K562 (cell line): ENCODE measurements around the gene OBSCN. TPM values are rescaled to one million over a fixed set of nuclear protein-coding genes. Genes with fewer than 3 reads are reported as not detected.

Experiments
- ATAC-seq: fragments of 200-7000 bp; cut with Tn5 transposase; 3 replicates; pipeline ENCODE4 v1.9.1; 2020; ENCODE audit warnings: moderate library complexity
- BruUV-seq: library from RNA; stranded (reverse); fragments of 400-500 nt; replicated peaks from 2 replicates; lab custom pipeline; 2021; lab: Mats Ljungman, UMichigan
- CTCF ChIA-PET: fragments of 300-600 bp; formaldehyde crosslinking; extraction: SDS; loops from one replicate; lab custom pipeline; 2021; ENCODE audit warnings: low intra/inter-chr PET ratio; lab: Yijun Ruan, JAX
- POLR2A ChIA-PET: fragments of 300-600, 350-650 bp; sonication (Branson Sonifier 250); formaldehyde crosslinking; extraction: SDS; loops from one replicate; lab custom pipeline; 2021; ENCODE audit warnings: antibody characterized with exemption, inconsistent platforms; lab: Yijun Ruan, JAX
- DNase-seq, 4 experiments: peaks; one replicate each; pipeline versions ENCODE4 v3.0.0 to v3.0.0-alpha.2; 2011 to 2018; ENCODE audit warnings: low spot score in 3 of 4, mixed read lengths in 3 of 4; ENCODE audit errors: extremely low read depth in 1 of 4
- FAIRE-seq: peaks from 2 replicates; lab custom pipeline; 2011; peaks lifted over from hg19 to GRCh38; lab: Jason Lieb, UNC
- H2AFZ ChIP-seq: 2 replicates; pipeline ENCODE4 v1.6.0; 2011; ENCODE audit warnings: low read depth, low read length, control low read depth, inconsistent platforms
- H3K27ac ChIP-seq: fragments of 200-600 bp; 3 replicates; pipeline ENCODE4 v1.8.0; 2011; ENCODE audit warnings: low read depth, mild to moderate bottlenecking, control low read depth, inconsistent platforms, low read length, moderate library complexity, mixed read lengths; ENCODE audit errors: extremely low read depth
- H3K27me3 ChIP-seq, 2 experiments: fragments of 300-600 bp in 1 of 2; 2 replicates in 1 of 2; 3 replicates in 1 of 2; pipeline versions ENCODE4 v1.6.0 to v1.8.0; 2011; ENCODE audit warnings: inconsistent platforms in 2 of 2, low read length in 2 of 2, mild to moderate bottlenecking in 1 of 2, mixed read lengths in 1 of 2, moderate library complexity in 1 of 2; ENCODE audit not compliant: control insufficient read depth in 2 of 2, insufficient read depth in 2 of 2
- H3K36me3 ChIP-seq: fragments of 300-600 bp; 3 replicates; pipeline ENCODE4 v1.8.0; 2011; ENCODE audit warnings: mild to moderate bottlenecking, low read length, inconsistent platforms; ENCODE audit not compliant: control insufficient read depth, insufficient read depth
- H3K4me1 ChIP-seq, 2 experiments: fragments of 200-600 bp in 1 of 2; replicated peaks in 1 of 2; 2 replicates in 1 of 2; 3 replicates in 1 of 2; pipeline versions ENCODE4 v1.5.1 to v1.8.0; 2011; ENCODE audit warnings: inconsistent platforms in 2 of 2, low read length in 2 of 2, mild to moderate bottlenecking in 1 of 2, mixed read lengths in 1 of 2, moderate library complexity in 1 of 2; ENCODE audit not compliant: control insufficient read depth in 2 of 2, insufficient read depth in 2 of 2
- H3K4me2 ChIP-seq: 2 replicates; pipeline ENCODE4 v1.6.1; 2011; ENCODE audit warnings: low read length, control low read depth, inconsistent platforms, mixed read lengths; ENCODE audit not compliant: insufficient read depth
- H3K4me3 ChIP-seq: fragments of 200-600 bp; sonication (generic), shearing (Covaris generic); 2 replicates; pipeline ENCODE4 v1.5.1; 2016; ENCODE audit warnings: control low read depth, inconsistent platforms
- H3K79me2 ChIP-seq: fragments of 200-600 bp; 3 replicates; pipeline ENCODE4 v1.8.0; 2011; ENCODE audit warnings: low read length, inconsistent platforms; ENCODE audit not compliant: control insufficient read depth, insufficient read depth
- H3K9ac ChIP-seq, 2 experiments: 2 replicates each; pipeline versions ENCODE4 v1.6.0 to v1.6.1; 2011; ENCODE audit warnings: low read depth in 2 of 2, low read length in 2 of 2, control low read depth in 1 of 2, inconsistent platforms in 1 of 2, mild to moderate bottlenecking in 1 of 2, mixed read lengths in 1 of 2; ENCODE audit not compliant: insufficient read depth in 1 of 2
- H3K9me1 ChIP-seq: one replicate; pipeline ENCODE4 v1.6.0; 2011; ENCODE audit warnings: inconsistent platforms, mild to moderate bottlenecking, low read length, moderate library complexity; ENCODE audit not compliant: control insufficient read depth, insufficient read depth
- H3K9me3 ChIP-seq: replicated peaks from 2 replicates; pipeline ENCODE4 v1.5.1; 2011; ENCODE audit warnings: low read depth, low read length, inconsistent platforms; ENCODE audit not compliant: control insufficient read depth, insufficient read depth
- H4K20me1 ChIP-seq: replicated peaks from 2 replicates; pipeline ENCODE4 v1.6.1; 2011; ENCODE audit warnings: low read length, inconsistent platforms, mixed read lengths; ENCODE audit not compliant: control insufficient read depth, insufficient read depth
- NFIC ChIP-seq: fragments of 450-650 bp; IDR thresholded peaks from 2 replicates; pipeline ENCODE4 v1.6.1; 2017; ENCODE audit warnings: mild to moderate bottlenecking, inconsistent platforms
- WGBS: fragments of 100-300 bp; shearing (Covaris generic); methylation state at CpG from one replicate; pipeline ENCODE4 v1.1.6; 2016; ENCODE audit warnings: low coverage, mixed read lengths; ENCODE audit not compliant: insufficient coverage; ENCODE audit errors: missing lambda C conversion rate; 5-methylcytosine and 5-hydroxymethylcytosine counted together
- in situ Hi-C: fragments of 300-500 bp; cut with MboI; formaldehyde crosslinking; loops from 4 replicates; pipeline ENCODE4 v1.15.0; 2018; ENCODE audit warnings: inconsistent platforms, mixed read lengths
- intact Hi-C: fragments of 100-400 bp; cut with micrococcal nuclease; formaldehyde crosslinking; loops from 2 replicates; pipeline ENCODE4 v1.14.2; 2022
- polyA plus RNA-seq, 8 experiments: library from polyadenylated mRNA; depleted of rRNA in 4 of 8; stranded (reverse) in 5 of 8; unstranded in 3 of 8; fragments of >200 nt; fragmentation: Nextera tagmentation in 2 of 8; fragmentation: Illumina TruSeq in 1 of 8; extraction: Ambion mirVana in 2 of 8; extraction: Trizol in 1 of 8; gene quantifications; 2 replicates each; pipeline versions ENCODE4 v1.2.1 to v1.2.3, GENCODE V29; 2011 to 2014; ENCODE audit warnings: inconsistent platforms in 1 of 8, missing spikeins in 1 of 8
- total RNA-seq, 7 experiments: library from RNA; depleted of rRNA in 6 of 7; stranded (reverse); fragments of >200 nt in 6 of 7; fragmentation: Illumina TruSeq in 2 of 7; extraction: Trizol in 2 of 7; gene quantifications; 2 replicates each; pipeline versions ENCODE4 v1.2.1 to v1.2.3, GENCODE V29; 2011 to 2021; ENCODE audit warnings: low replicate concordance in 1 of 7
- TF ChIP-seq, protein P1 (sequence below): fragments of 200-800 bp; sonication (Bioruptor generic); IDR thresholded peaks from 2 replicates; pipeline ENCODE4 v1.6.1; 2017; ENCODE audit warnings: missing genetic modification characterization, missing compliant biosample characterization

OBSCN gene
- total and polyA plus RNA-seq, 9 of the 15 experiments (the other 6 are each of a cell fraction or from before 2014, with no cell fraction given), result 0.18 to 19.7 (median 3.6) TPM

DNA sequence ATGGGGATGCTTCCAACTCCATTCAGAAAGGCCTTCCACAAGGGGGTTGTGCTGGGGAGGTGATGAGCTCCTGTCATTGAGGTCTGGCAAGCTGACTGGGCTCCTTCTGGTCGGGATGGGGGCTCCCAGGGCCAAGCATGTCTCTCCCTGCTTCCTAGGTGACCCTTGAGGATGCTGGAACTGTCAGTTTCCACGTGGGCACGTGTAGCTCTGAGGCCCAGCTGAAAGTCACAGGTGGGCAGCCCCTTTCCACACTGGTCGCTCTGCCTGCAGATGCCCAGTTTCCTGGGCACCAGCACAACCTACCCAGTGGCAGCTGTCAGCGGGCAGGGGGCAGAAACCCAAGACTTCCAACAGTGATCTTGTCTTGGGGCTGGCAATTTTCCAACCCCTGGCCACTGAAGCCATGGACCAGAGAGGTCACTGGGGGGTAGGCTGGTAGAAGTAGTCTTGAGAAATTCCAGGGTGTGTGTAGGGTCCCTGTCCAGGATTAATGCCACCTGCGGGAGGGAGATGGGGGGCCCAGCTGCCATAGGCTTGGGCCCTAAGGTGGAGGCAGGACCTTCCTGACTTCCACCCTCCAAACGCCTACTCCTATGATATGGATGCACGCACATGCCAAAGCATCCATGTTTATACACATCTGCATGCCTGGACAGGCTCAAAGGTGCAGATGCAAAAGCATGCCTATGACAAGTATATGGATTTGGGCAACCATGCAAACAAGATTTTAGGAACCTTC is 101.7 kb downstream of the OBSCN start:
- FAIRE-seq, result no peak
- POLR2A ChIA-PET, result interaction anchor here (0.6 kb wide), 1 partner anchor 119 kb away, joined by 3 read pairs; no protein-coding TSS in a partner anchor
- no peak overlapping the region for H2AFZ ChIP-seq
- no peak overlapping the region for H3K9ac ChIP-seq
- no peaks in the 10 kb centered on the region for H3K9me1 ChIP-seq
- peaks cover 0 to 13% of the 10 kb centered on the region in 2 experiments; a peak in 1 of 5 replicates for H3K4me1 ChIP-seq
- no peak for ATAC-seq
- H3K27me3 ChIP-seq, result peaks cover 18 to 58% of the 10 kb centered on the region in 2 experiments; a peak in 4 of 5 replicates
- CTCF ChIA-PET, result no interaction called here
- H3K4me3 ChIP-seq, result no peak overlapping the region
- no peaks in the 10 kb centered on the region for H4K20me1 ChIP-seq
- no peaks in the 10 kb centered on the region for H3K36me3 ChIP-seq
- H3K9me3 ChIP-seq, result peaks cover 4% of the 10 kb centered on the region; the same call in 1 of the 2 replicates
- TF ChIP-seq, protein P1, sequence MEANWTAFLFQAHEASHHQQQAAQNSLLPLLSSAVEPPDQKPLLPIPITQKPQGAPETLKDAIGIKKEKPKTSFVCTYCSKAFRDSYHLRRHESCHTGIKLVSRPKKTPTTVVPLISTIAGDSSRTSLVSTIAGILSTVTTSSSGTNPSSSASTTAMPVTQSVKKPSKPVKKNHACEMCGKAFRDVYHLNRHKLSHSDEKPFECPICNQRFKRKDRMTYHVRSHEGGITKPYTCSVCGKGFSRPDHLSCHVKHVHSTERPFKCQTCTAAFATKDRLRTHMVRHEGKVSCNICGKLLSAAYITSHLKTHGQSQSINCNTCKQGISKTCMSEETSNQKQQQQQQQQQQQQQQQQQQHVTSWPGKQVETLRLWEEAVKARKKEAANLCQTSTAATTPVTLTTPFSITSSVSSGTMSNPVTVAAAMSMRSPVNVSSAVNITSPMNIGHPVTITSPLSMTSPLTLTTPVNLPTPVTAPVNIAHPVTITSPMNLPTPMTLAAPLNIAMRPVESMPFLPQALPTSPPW (CRISPR knock-in tag), result no peak
- TF ChIP-seq NFIC, result 0 out of 2 replicates have a peak, but pooled peaks have one; percentile 9
- WGBS, result 0% methylated on average over 8 of the region's 8 CpGs
- H3K79me2 ChIP-seq, result no peaks in the 10 kb centered on the region
- intact Hi-C loops, result no loop called here
- DNase-seq, result no peak
- no TSS peak for BruUV-seq
- H3K4me2 ChIP-seq, result no peak overlapping the region
- in situ Hi-C loops, result no loop called here
- no peak overlapping the region for H3K27ac ChIP-seq
